B cell (primary cell): ENCODE results near the gene ATP4B. TPM values are rescaled to one million over a fixed set of nuclear protein-coding genes. Genes with fewer than 3 reads are reported as not detected.

Source experiments
- ATAC-seq: fragments of 200-7000 bp; cut with Tn5 transposase; one replicate; pipeline ENCODE4 v1.10.0; 2021; ENCODE audit warnings: low read depth, mild to moderate bottlenecking, moderate number of reproducible peaks, moderate library complexity
- CTCF ChIA-PET: fragments of 350-600 bp; sonication (Branson Sonifier 250); formaldehyde crosslinking; loops from one replicate; lab custom pipeline; 2021; ENCODE audit warnings: antibody characterized with exemption, inconsistent platforms; lab: Charles Lee
- POLR2A ChIA-PET: fragments of 350-600 bp; sonication (Branson Sonifier 250); formaldehyde crosslinking; loops from one replicate; lab custom pipeline; 2021; ENCODE audit warnings: antibody characterized with exemption; lab: Charles Lee
- DNase-seq: peaks from one replicate; pipeline ENCODE4 v3.0.0; 2013
- H2AFZ ChIP-seq: 2 replicates; pipeline ENCODE4 v1.6.1; 2012; ENCODE audit warnings: mild to moderate bottlenecking, low read depth, low read length; ENCODE audit not compliant: insufficient read depth, poor library complexity, severe bottlenecking
- H3K27ac ChIP-seq, 2 donors: 1 replicate in 1 of 2; 2 replicates in 1 of 2; pipeline ENCODE4 v1.5.1; 2012 to 2013; ENCODE audit warnings: low read length in 2 of 2, mild to moderate bottlenecking in 2 of 2, moderate library complexity in 1 of 2
- H3K27me3 ChIP-seq, 4 experiments: fragments of 200-600 bp in 1 of 4; sonication (generic) in 1 of 4; replicated peaks in 1 of 4; 1 replicate in 2 of 4; 2 replicates in 2 of 4; pipeline versions ENCODE4 v1.6.1 to v1.7.0; 2013 to 2016; ENCODE audit warnings: low read length in 3 of 4, mild to moderate bottlenecking in 2 of 4, mixed read lengths in 1 of 4, moderate library complexity in 1 of 4; ENCODE audit not compliant: insufficient read depth in 4 of 4, control insufficient read depth in 3 of 4; ENCODE audit errors: control extremely low read depth in 1 of 4
- H3K36me3 ChIP-seq, 2 experiments: replicated peaks in 1 of 2; 1 replicate in 1 of 2; 2 replicates in 1 of 2; pipeline versions ENCODE4 v1.6.1 to v1.7.1; 2013; ENCODE audit warnings: low read length in 1 of 2; ENCODE audit not compliant: insufficient read depth in 2 of 2, control insufficient read depth in 1 of 2; ENCODE audit errors: control extremely low read depth in 1 of 2, extremely low read depth in 1 of 2
- H3K4me1 ChIP-seq, 2 donors: fragments of 200-600 bp in 1 of 2; sonication (generic) in 1 of 2; 1 replicate in 1 of 2; 2 replicates in 1 of 2; pipeline versions ENCODE4 v1.5.1 to v1.6.1; 2013 to 2017; ENCODE audit warnings: low read length in 2 of 2; ENCODE audit not compliant: control insufficient read depth in 2 of 2, insufficient read depth in 2 of 2
- H3K4me2 ChIP-seq: replicated peaks from 2 replicates; pipeline ENCODE3; 2012; ENCODE audit warnings: mild to moderate bottlenecking, low read depth, low read length; ENCODE audit not compliant: poor library complexity, severe bottlenecking
- H3K4me3 ChIP-seq, 5 experiments: fragments of 200-600 bp in 1 of 5; sonication (generic) in 1 of 5; 1 replicate in 3 of 5; 2 replicates in 2 of 5; pipeline versions ENCODE4 v1.5.1 to v1.7.0; 2011 to 2016; ENCODE audit warnings: low read length in 4 of 5, mild to moderate bottlenecking in 4 of 5, low read depth in 2 of 5, control low read depth in 1 of 5, moderate library complexity in 1 of 5; ENCODE audit not compliant: insufficient read depth in 1 of 5; ENCODE audit errors: control extremely low read depth in 1 of 5, extremely low read depth in 1 of 5
- H3K79me2 ChIP-seq: fragments of 200-600 bp; sonication (generic); one replicate; pipeline ENCODE4 v1.6.0; 2016; ENCODE audit warnings: low read length; ENCODE audit not compliant: control insufficient read depth, insufficient read depth
- H3K9ac ChIP-seq: fragments of 200-600 bp; sonication (generic); 2 replicates; pipeline ENCODE4 v1.6.1; 2017; ENCODE audit warnings: mild to moderate bottlenecking, low read length, moderate library complexity
- H3K9me3 ChIP-seq, 3 donors: one replicate each; pipeline versions ENCODE4 v1.6.1 to v1.7.1; 2013; ENCODE audit warnings: low read length in 2 of 3; ENCODE audit not compliant: control insufficient read depth in 2 of 3, insufficient read depth in 1 of 3; ENCODE audit errors: control extremely low read depth in 1 of 3
- H4K20me1 ChIP-seq: 2 replicates; pipeline ENCODE4 v1.6.0; 2012; ENCODE audit warnings: mild to moderate bottlenecking, low read length; ENCODE audit not compliant: insufficient read depth, control insufficient read depth, poor library complexity, severe bottlenecking
- H3K27ac Mint-ChIP-seq: one replicate; pipeline ENCODE4 v1.8.0; 2021; ENCODE audit warnings: mixed read lengths
- H3K27me3 Mint-ChIP-seq: one replicate; pipeline ENCODE4 v1.8.0; 2021; ENCODE audit warnings: mixed read lengths
- H3K4me1 Mint-ChIP-seq: one replicate; pipeline ENCODE4 v1.8.0; 2021; ENCODE audit warnings: mixed read lengths
- H3K4me3 Mint-ChIP-seq: one replicate; pipeline ENCODE4 v1.8.0; 2021; ENCODE audit warnings: mixed read lengths
- H3K9me3 Mint-ChIP-seq: one replicate; pipeline ENCODE4 v1.8.0; 2022; ENCODE audit warnings: mixed read lengths; ENCODE audit not compliant: insufficient read depth
- CTCF ChIP-seq: fragments of 200-600 bp; IDR thresholded peaks from one replicate; pipeline ENCODE4 v1.8.0; 2022; ENCODE audit warnings: antibody characterized with exemption, mild to moderate bottlenecking
- EZH2 ChIP-seq: IDR thresholded peaks from 2 replicates; pipeline ENCODE4 v1.6.1; 2012; ENCODE audit warnings: borderline replicate concordance, low read depth, mild to moderate bottlenecking, moderate library complexity, low read length; ENCODE audit not compliant: insufficient read depth, poor library complexity, severe bottlenecking
- WGBS: methylation state at CpG from one replicate; pipeline ENCODE4 v1.1.5; 2013; ENCODE audit warnings: missing lambda C conversion rate; ENCODE audit not compliant: insufficient coverage; 5-methylcytosine and 5-hydroxymethylcytosine counted together
- intact Hi-C: fragments of 100-400 bp; cut with micrococcal nuclease; formaldehyde crosslinking; loops from one replicate; pipeline ENCODE4 v1.10.0; 2022
- polyA plus RNA-seq: library from polyadenylated mRNA; depleted of rRNA; stranded (reverse); fragments of >200 nt; gene quantifications from 2 replicates; pipeline ENCODE4 v1.2.3, GENCODE V29; 2012
- total RNA-seq, 2 donors: library from RNA; stranded (reverse); fragments of 120-200 nt in 1 of 2; gene quantifications; 1 replicate in 1 of 2; 2 replicates in 1 of 2; pipeline versions ENCODE4 v1.2.3 to v1.2.4, GENCODE V29; 2013 to 2022

The ATP4B gene
- total and polyA plus RNA-seq, 2 donors (not counting 1 experiment from before 2014, with no cell fraction given): not detected

DNA sequence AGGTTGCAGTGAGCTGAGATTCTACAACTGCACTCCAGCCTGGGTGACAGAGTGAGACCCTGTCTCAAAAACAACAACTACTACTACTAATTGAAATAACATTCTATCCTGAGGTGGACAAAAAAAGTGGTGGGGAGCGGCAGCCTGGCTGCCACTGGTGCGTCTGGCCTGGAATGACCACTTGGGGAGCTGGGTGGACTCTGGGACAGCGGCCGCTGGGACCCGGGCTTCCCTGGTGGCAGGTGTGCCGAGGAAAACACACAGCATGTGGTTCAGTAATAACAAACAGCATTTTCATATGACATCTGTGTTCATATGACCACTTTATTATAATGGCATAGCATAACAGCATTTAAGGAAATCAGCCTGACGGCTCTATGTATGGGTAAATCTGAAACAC, 39.5 kb downstream of the ATP4B start:
- Histone ChIP-seq H3K27ac (no peak overlapping the region), H3K9me3 (peaks cover 0 to 5% (median 0%) of the 10 kb centered on the region in 3 donors), H4K20me1 (no peaks in the 10 kb centered on the region), H2AFZ (no peak overlapping the region), H3K36me3 (peaks cover 0 to 7% of the 10 kb centered on the region in 2 experiments), H3K27me3 (no peaks in the 10 kb centered on the region), H3K4me1 (no peaks in the 10 kb centered on the region), H3K79me2 (peaks cover 45% of the 10 kb centered on the region), H3K4me2 (no peak overlapping the region), H3K9ac (no peak overlapping the region), H3K4me3 (no peak overlapping the region)
- POLR2A ChIA-PET: no interaction called here
- ATAC-seq: no peak
- Mint-ChIP-seq H3K4me3 (no peak overlapping the region), H3K4me1 (no peaks in the 10 kb centered on the region), H3K9me3 (no peaks in the 10 kb centered on the region), H3K27me3 (no peaks in the 10 kb centered on the region), H3K27ac (no peak overlapping the region)
- DNase-seq: no peak
- WGBS: no CpG with 5 or more reads among the region's 7 CpGs
- CTCF ChIA-PET: no interaction called here
- no peak for TF ChIP-seq CTCF
- intact Hi-C loops: no loop called here

DNA sequence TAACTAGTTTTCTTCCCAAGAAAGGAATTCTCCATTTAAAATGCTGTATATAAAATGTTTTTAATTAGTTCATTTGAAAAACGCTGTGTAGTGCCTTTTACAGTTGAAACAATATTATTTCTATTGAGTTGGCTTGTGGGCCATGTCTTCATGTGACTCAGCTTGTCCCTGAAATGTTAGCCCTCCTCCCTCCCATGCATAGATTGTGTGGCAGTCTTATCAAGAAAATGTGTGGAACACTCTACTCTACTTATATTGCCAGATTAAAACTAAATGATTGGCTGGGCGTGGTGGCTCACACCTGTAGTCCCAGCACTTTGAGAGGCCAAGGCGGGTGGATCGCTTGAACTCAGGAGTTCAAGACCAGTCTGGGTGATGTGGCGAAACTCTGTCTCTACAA, 40.0 kb downstream of the ATP4B start:
- Histone ChIP-seq H3K36me3 (peaks cover 0 to 7% of the 10 kb centered on the region in 2 experiments), H3K4me3 (no peak overlapping the region), H3K9me3 (peaks cover 0 to 5% (median 0%) of the 10 kb centered on the region in 3 donors), H3K27me3 (no peaks in the 10 kb centered on the region), H2AFZ (no peak overlapping the region), H3K4me2 (no peak overlapping the region), H3K27ac (no peak overlapping the region), H3K79me2 (peaks cover 50% of the 10 kb centered on the region), H3K4me1 (no peaks in the 10 kb centered on the region), H3K9ac (no peak overlapping the region), H4K20me1 (no peaks in the 10 kb centered on the region)
- no peak for ATAC-seq
- POLR2A ChIA-PET: no interaction called here
- 100% methylated on average over 1 of the region's 5 CpGs for WGBS
- CTCF ChIA-PET: no interaction called here
- H3K27ac Mint-ChIP-seq: no peak overlapping the region
- DNase-seq: no peak
- no peak overlapping the region for H3K4me3 Mint-ChIP-seq
- H3K9me3 Mint-ChIP-seq: no peaks in the 10 kb centered on the region
- no peaks in the 10 kb centered on the region for H3K27me3 Mint-ChIP-seq
- TF ChIP-seq CTCF: no peak
- TF ChIP-seq EZH2: no peak
- intact Hi-C loops: no loop called here
- H3K4me1 Mint-ChIP-seq: no peaks in the 10 kb centered on the region
